ENCODE results near the gene NR1I2. TPM values are rescaled to one million over a fixed set of nuclear protein-coding genes. Genes with fewer than 3 reads are reported as not detected.

The NR1I2 gene
- total RNA-seq, 1 donor from 2014 or later, result 0.26 TPM

DNA sequence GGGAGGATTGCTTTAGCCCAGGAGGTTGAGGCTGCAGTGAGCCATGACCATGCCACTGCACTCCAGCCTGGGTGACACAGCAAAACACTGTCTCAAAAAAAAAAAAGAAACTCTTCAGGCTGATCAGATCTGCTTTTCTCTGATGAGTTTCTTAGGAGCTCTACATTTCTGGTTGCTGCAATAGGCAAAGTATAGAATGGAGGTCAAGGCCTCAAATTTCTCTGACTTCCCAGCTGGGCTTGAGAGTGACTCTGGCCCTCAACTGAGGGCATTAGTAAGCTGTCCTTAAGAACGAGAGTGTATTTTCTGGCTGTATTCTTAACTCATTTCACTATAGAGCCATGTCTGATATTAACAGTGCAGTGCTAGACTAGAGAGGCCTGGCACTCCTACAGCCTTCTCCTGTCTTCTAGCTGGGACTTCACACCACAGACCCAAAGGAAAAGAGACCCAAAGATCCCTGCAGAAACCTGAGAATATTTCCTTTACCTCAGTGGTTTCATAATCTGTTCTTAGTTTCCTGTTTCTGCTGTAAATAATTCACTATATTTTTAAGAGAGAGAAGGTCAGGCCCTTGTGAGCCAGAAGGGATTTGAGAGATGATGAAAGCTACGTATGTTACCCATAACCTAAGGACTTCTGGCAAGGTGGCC, 2.0 kb upstream of the NR1I2 start:
- H3K27ac Mint-ChIP-seq (ENCODE audit: unreplicated experiment), result no peak overlapping the region
- TF ChIP-seq CTCF (conservative IDR thresholded peaks at IDR 0.05), result no peak
- H3K4me3 Mint-ChIP-seq, result no peak overlapping the region
- no peak for DNase-seq (ENCODE audit: low read depth, low spot score)
- H3K36me3 Mint-ChIP-seq (ENCODE audit: low read depth), result peaks cover 2% of the 10 kb centered on the region
- no peaks in the 10 kb centered on the region for H3K4me1 Mint-ChIP-seq
- no peaks in the 10 kb centered on the region for H3K27me3 Mint-ChIP-seq (ENCODE audit: low read depth)
- H3K9me3 Mint-ChIP-seq, result peaks cover 12% of the 10 kb centered on the region

DNA sequence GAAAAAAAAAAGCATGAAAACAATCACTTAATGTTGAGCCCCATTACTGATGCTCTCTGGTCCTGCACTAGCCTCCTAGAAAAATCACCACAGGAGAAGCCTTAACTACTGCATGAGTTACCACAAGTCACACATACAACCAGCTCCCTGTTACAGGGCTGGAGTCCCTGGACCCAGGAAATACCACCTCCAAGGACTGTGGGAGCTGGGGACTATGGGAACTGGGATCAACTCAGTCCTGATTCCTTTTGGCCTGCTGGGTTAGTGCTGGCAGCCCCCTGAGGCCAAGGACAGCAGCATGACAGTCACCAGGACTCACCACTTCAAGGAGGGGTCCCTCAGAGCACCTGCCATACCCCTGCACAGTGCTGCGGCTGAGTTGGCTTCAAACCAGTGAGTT, 559 bp downstream of the NR1I2 start:
- Mint-ChIP-seq H3K4me1 (no peaks in the 10 kb centered on the region), H3K4me3 (no peak overlapping the region), H3K9me3 (no peaks in the 10 kb centered on the region), H3K27ac (ENCODE audit: unreplicated experiment) (no peak overlapping the region), H3K36me3 (ENCODE audit: low read depth) (no peaks in the 10 kb centered on the region), H3K27me3 (ENCODE audit: low read depth) (no peaks in the 10 kb centered on the region)
- no peak for DNase-seq (ENCODE audit: low read depth, low spot score)
- TF ChIP-seq CTCF (conservative IDR thresholded peaks at IDR 0.05), result no peak

DNA sequence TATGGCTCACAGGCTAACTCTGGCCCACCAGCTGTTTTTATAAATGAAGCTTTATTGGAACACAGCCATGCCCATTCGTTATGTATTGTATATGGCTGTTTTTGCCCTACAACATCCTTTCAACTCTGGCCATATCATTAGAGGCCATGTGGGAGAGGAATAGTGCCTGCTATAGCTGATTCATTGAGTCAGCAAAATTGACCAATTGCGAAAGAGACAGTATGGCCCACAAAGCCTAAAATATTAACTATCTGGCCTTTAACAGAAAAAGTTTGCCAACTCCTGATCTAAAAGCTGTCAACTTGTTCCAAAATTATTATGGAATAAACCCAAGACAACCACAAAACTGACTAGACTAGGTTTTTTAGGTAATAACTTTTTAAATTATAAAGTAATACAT, 1.4 kb downstream of the NR1I2 start:
- no peak for DNase-seq (ENCODE audit: low read depth, low spot score)
- H3K4me3 Mint-ChIP-seq, result no peak overlapping the region
- TF ChIP-seq CTCF (conservative IDR thresholded peaks at IDR 0.05), result no peak
- H3K27me3 Mint-ChIP-seq (ENCODE audit: low read depth), result no peaks in the 10 kb centered on the region
- no peak overlapping the region for H3K27ac Mint-ChIP-seq (ENCODE audit: unreplicated experiment)
- no peaks in the 10 kb centered on the region for H3K4me1 Mint-ChIP-seq
- no peaks in the 10 kb centered on the region for H3K36me3 Mint-ChIP-seq (ENCODE audit: low read depth)
- no peaks in the 10 kb centered on the region for H3K9me3 Mint-ChIP-seq

DNA sequence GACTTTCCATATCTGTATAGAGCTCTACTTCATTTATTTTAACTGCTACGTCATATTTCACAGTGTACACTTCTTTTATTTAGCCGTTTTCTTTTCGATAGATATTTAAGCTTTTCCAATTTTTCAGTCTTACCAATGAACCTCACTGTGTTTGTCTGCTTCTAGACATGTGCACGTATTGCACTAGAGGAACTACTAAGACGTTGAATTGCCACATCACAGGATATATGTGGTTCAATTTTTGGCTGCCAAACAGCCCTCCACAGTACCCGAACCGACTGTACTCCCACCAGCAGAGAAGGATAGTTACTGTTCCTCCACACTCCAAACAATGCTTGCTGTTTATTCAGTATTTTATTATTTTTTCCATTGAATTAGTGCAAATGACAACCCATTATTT, 2.0 kb downstream of the NR1I2 start:
- H3K36me3 Mint-ChIP-seq (ENCODE audit: low read depth), result no peaks in the 10 kb centered on the region
- no peak for DNase-seq (ENCODE audit: low read depth, low spot score)
- no peak overlapping the region for H3K4me3 Mint-ChIP-seq
- H3K27ac Mint-ChIP-seq (ENCODE audit: unreplicated experiment), result no peak overlapping the region
- no peaks in the 10 kb centered on the region for H3K27me3 Mint-ChIP-seq (ENCODE audit: low read depth)
- no peak for TF ChIP-seq CTCF (conservative IDR thresholded peaks at IDR 0.05)
- H3K4me1 Mint-ChIP-seq, result no peaks in the 10 kb centered on the region
- no peaks in the 10 kb centered on the region for H3K9me3 Mint-ChIP-seq

GRCh38 chr3:119786409-119786808, 4.5 kb downstream of the NR1I2 start:
- no peaks in the 10 kb centered on the region for H3K36me3 Mint-ChIP-seq (ENCODE audit: low read depth)
- H3K4me1 Mint-ChIP-seq, result no peaks in the 10 kb centered on the region
- H3K27ac Mint-ChIP-seq (ENCODE audit: unreplicated experiment), result no peak overlapping the region
- no peaks in the 10 kb centered on the region for H3K9me3 Mint-ChIP-seq
- no peaks in the 10 kb centered on the region for H3K27me3 Mint-ChIP-seq (ENCODE audit: low read depth)
- no peak for DNase-seq (ENCODE audit: low read depth, low spot score)
- no peak for TF ChIP-seq CTCF (conservative IDR thresholded peaks at IDR 0.05)
- no peak overlapping the region for H3K4me3 Mint-ChIP-seq

All from neural crest cell (in vitro differentiated cells).